Measurements from ENCODE around the gene NPC2. TPM values are rescaled to one million over a fixed set of nuclear protein-coding genes. Genes with fewer than 3 reads are reported as not detected.
"Not testable (repeated sequence)": the region's sequence is repeated elsewhere in the genome, so short reads cannot be mapped to it uniquely, and the experiment has no call there.

The NPC2 gene
- polyA plus RNA-seq, 1 donor from 2014 or later: 46.8 TPM

DNA sequence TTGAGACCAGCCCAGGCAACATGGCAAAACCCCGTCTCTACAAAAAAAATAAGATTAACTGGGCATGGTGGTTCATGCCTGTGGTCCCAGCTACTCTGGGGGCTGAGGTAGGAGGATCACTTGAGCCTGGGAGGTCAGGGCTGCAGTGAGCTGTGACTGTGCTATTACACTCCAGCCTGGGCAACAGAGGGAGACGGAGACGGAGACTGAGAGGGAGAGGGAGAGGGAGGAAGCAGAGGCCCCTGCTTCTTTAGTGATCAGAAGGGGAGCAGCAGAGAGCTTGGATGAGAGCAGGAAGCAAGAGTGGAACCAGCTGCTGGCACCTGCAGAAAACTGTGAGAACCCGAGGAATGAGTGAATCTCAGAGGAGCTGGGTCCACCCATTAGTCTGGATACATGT lies 46.4 kb upstream of the NPC2 start:
- no peaks in the 10 kb centered on the region for H3K9me3 ChIP-seq (ENCODE audit: low read length)
- no peaks in the 10 kb centered on the region for H3F3A ChIP-seq (ENCODE audit: insufficient read depth, low read length, poor library complexity, severe bottlenecking)
- no peaks in the 10 kb centered on the region for H3K36me3 ChIP-seq (ENCODE audit: insufficient read depth, low read length)
- no peak overlapping the region for H3K4me3 ChIP-seq (ENCODE audit: low read length)
- H3K9ac ChIP-seq (ENCODE audit: low read length): no peak overlapping the region
- no peaks in the 10 kb centered on the region for H3K27me3 ChIP-seq (ENCODE audit: insufficient read depth, low read depth, low read length)
- H3K4me2 ChIP-seq (ENCODE audit: low read length): no peak overlapping the region
- no peak overlapping the region for H2AFZ ChIP-seq (ENCODE audit: low read depth, low read length)
- H3K9me2 ChIP-seq (ENCODE audit: insufficient read depth, low read length): no peaks in the 10 kb centered on the region
- no peak overlapping the region for H3K27ac ChIP-seq (ENCODE audit: low read length)
- H3K79me2 ChIP-seq (replicated peaks; ENCODE audit: insufficient read depth, low read length): no peaks in the 10 kb centered on the region
- TF ChIP-seq SMC3 (conservative IDR thresholded peaks at IDR 0.05; ENCODE audit: poor library complexity): no peak
- no peak for TF ChIP-seq RAD21 (conservative IDR thresholded peaks at IDR 0.05)
- no peak for TF ChIP-seq EP300 (conservative IDR thresholded peaks at IDR 0.05; ENCODE audit: poor library complexity, severe bottlenecking)
- H4K20me1 ChIP-seq (ENCODE audit: insufficient read depth): no peaks in the 10 kb centered on the region

GRCh38 chr14:74538411-74539391 lies 45.6 kb upstream of the NPC2 start:
- no peak overlapping the region for H3K4me2 ChIP-seq (ENCODE audit: low read length)
- no peaks in the 10 kb centered on the region for H3K9me3 ChIP-seq (ENCODE audit: low read length)
- no peak overlapping the region for H3K4me3 ChIP-seq (ENCODE audit: low read length)
- no peaks in the 10 kb centered on the region for H3K79me2 ChIP-seq (replicated peaks; ENCODE audit: insufficient read depth, low read length)
- H3K27me3 ChIP-seq (ENCODE audit: insufficient read depth, low read depth, low read length): no peaks in the 10 kb centered on the region
- no peak overlapping the region for H3K9ac ChIP-seq (ENCODE audit: low read length)
- no peaks in the 10 kb centered on the region for H3K9me2 ChIP-seq (ENCODE audit: insufficient read depth, low read length)
- no peak overlapping the region for H2AFZ ChIP-seq (ENCODE audit: low read depth, low read length)
- no peaks in the 10 kb centered on the region for H3F3A ChIP-seq (ENCODE audit: insufficient read depth, low read length, poor library complexity, severe bottlenecking)
- H3K27ac ChIP-seq (ENCODE audit: low read length): no peak overlapping the region
- TF ChIP-seq MXI1 (conservative IDR thresholded peaks at IDR 0.05; ENCODE audit: poor library complexity, severe bottlenecking): no peak
- no peak for TF ChIP-seq TAF1 (IDR thresholded peaks at IDR 0.05; ENCODE audit: low read depth)
- TF ChIP-seq POLR2AphosphoS5 (IDR thresholded peaks at IDR 0.05): no peak
- no peak for TF ChIP-seq EZH2 (IDR thresholded peaks at IDR 0.05; ENCODE audit: borderline replicate concordance, insufficient read depth, low read length, poor library complexity, severe bottlenecking)
- no peak for TF ChIP-seq EP300 (conservative IDR thresholded peaks at IDR 0.05; ENCODE audit: poor library complexity, severe bottlenecking)
- TF ChIP-seq CTCF (IDR thresholded peaks at IDR 0.05; ENCODE audit: poor library complexity, severe bottlenecking): no peak
- TF ChIP-seq SMC3 (conservative IDR thresholded peaks at IDR 0.05; ENCODE audit: poor library complexity): no peak
- TF ChIP-seq RAD21 (conservative IDR thresholded peaks at IDR 0.05): no peak
- TF ChIP-seq, protein P1, sequence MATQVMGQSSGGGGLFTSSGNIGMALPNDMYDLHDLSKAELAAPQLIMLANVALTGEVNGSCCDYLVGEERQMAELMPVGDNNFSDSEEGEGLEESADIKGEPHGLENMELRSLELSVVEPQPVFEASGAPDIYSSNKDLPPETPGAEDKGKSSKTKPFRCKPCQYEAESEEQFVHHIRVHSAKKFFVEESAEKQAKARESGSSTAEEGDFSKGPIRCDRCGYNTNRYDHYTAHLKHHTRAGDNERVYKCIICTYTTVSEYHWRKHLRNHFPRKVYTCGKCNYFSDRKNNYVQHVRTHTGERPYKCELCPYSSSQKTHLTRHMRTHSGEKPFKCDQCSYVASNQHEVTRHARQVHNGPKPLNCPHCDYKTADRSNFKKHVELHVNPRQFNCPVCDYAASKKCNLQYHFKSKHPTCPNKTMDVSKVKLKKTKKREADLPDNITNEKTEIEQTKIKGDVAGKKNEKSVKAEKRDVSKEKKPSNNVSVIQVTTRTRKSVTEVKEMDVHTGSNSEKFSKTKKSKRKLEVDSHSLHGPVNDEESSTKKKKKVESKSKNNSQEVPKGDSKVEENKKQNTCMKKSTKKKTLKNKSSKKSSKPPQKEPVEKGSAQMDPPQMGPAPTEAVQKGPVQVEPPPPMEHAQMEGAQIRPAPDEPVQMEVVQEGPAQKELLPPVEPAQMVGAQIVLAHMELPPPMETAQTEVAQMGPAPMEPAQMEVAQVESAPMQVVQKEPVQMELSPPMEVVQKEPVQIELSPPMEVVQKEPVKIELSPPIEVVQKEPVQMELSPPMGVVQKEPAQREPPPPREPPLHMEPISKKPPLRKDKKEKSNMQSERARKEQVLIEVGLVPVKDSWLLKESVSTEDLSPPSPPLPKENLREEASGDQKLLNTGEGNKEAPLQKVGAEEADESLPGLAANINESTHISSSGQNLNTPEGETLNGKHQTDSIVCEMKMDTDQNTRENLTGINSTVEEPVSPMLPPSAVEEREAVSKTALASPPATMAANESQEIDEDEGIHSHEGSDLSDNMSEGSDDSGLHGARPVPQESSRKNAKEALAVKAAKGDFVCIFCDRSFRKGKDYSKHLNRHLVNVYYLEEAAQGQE (IDR thresholded peaks at IDR 0.05; ENCODE audit: borderline replicate concordance): no peak
- no peaks in the 10 kb centered on the region for H4K20me1 ChIP-seq (ENCODE audit: insufficient read depth)
- no peaks in the 10 kb centered on the region for H3K36me3 ChIP-seq (ENCODE audit: insufficient read depth, low read length)

DNA sequence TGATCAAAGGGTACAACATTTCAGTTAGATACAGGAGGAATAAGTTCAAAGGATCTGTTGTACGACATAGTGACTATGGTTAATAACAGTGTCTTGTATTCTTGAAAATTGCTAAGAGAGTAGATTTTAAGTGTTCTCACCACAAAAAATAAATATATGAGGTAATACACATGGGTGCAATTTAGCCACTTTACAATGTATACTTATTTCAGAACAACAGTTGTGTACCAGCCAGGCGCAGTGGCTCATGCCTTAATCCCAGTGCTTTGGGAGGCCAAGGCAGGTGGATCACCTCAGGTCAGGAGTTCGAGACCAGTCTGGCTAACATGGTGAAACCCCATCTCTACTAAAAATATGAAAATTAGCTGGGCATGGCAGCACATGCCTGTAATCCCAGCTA lies 43.2 kb upstream of the NPC2 start:
- not testable (repeated sequence) for H2AFZ ChIP-seq (ENCODE audit: low read depth, low read length); H3F3A ChIP-seq (ENCODE audit: insufficient read depth, low read length, poor library complexity, severe bottlenecking); H3K4me3 ChIP-seq (ENCODE audit: low read length)

More for the DNA sequence above, 43.2 kb upstream of the NPC2 start:
- not testable (repeated sequence) for H3K4me2 ChIP-seq (ENCODE audit: low read length); H3K79me2 ChIP-seq (replicated peaks; ENCODE audit: insufficient read depth, low read length); H3K36me3 ChIP-seq (ENCODE audit: insufficient read depth, low read length); H3K27ac ChIP-seq (ENCODE audit: low read length); H3K9me3 ChIP-seq (ENCODE audit: low read length); H3K27me3 ChIP-seq (ENCODE audit: insufficient read depth, low read depth, low read length); H4K20me1 ChIP-seq (ENCODE audit: insufficient read depth); H3K9me2 ChIP-seq (ENCODE audit: insufficient read depth, low read length); H3K9ac ChIP-seq (ENCODE audit: low read length)

All from neural cell (in vitro differentiated cells).